ENCODE measurements around the gene P2RY12.

Gene P2RY12

DNA sequence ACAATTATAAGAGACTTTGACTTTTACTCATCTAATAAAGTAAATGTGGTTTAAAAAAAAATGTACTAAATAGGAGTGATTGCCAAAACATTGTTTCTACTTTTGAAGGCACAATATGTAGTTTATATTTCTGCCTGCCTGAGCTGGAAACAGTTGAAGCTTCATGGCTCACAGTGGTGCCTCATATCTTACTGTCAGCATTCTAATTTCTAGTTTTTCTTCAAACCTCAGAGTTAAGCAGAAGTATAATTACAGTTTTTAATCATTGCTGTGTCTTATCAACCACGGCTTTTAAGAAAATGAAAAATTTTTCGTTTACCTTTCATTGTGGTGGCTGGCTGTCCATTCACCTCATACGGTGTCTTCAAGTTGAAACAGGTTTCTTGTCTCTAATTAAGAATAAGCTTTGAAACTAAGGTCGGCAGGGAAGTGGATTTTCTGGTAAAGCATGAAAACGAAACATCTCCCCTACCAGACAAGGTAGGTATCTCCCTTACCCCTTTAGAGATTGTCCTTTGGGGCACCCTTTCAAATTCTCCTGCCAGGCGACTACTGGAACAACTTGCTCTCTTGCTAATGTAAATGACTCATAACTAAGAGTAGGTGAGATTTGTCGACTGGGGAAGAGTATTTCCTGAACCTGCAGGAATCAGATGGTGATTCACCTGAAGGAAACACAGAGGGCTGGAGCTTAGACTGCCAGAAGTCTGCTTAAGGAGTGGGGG is 68.1 kb downstream of the P2RY12 start, which contains the start of gene GPR87:
Gene GPR87 (minus strand): TSS at position 554 of the 725 bp plus-strand sequence. CDS start 16,720 bp downstream, outside the sequence.
- Histone ChIP-seq H3K27me3 (ENCODE audit: control insufficient read depth, insufficient read depth, low read length) (no peaks in the 10 kb centered on the region), H3K4me3 (ENCODE audit: low read depth, low read length) (no peak within 1 kb of the TSS), H3K9me3 (ENCODE audit: control insufficient read depth, insufficient read depth, low read length) (no peaks in the 10 kb centered on the region), H3K9ac (ENCODE audit: low read depth, low read length) (no peak within 1 kb of the TSS), H3K36me3 (ENCODE audit: control insufficient read depth, insufficient read depth, low read length) (no peaks in the 10 kb centered on the region), H3K4me1 (ENCODE audit: control insufficient read depth, insufficient read depth, low read length) (peaks cover 28% of the 10 kb centered on the region)

GRCh38 chr3:151315846-151316245 is 68.7 kb downstream of the P2RY12 start:
- peaks cover 28% of the 10 kb centered on the region for H3K4me1 ChIP-seq (ENCODE audit: control insufficient read depth, insufficient read depth, low read length)
- H3K36me3 ChIP-seq (ENCODE audit: control insufficient read depth, insufficient read depth, low read length), result no peaks in the 10 kb centered on the region
- no peak overlapping the region for H3K9ac ChIP-seq (ENCODE audit: low read depth, low read length)
- H3K27me3 ChIP-seq (ENCODE audit: control insufficient read depth, insufficient read depth, low read length), result no peaks in the 10 kb centered on the region
- H3K4me3 ChIP-seq (ENCODE audit: low read depth, low read length), result no peak overlapping the region
- no peaks in the 10 kb centered on the region for H3K9me3 ChIP-seq (ENCODE audit: control insufficient read depth, insufficient read depth, low read length)

GRCh38 chr3:151315136-151315535 is 69.4 kb downstream of the P2RY12 start:
- no peak overlapping the region for H3K4me3 ChIP-seq (ENCODE audit: low read depth, low read length)
- H3K4me1 ChIP-seq (ENCODE audit: control insufficient read depth, insufficient read depth, low read length), result peaks cover 28% of the 10 kb centered on the region
- H3K36me3 ChIP-seq (ENCODE audit: control insufficient read depth, insufficient read depth, low read length), result no peaks in the 10 kb centered on the region
- H3K9ac ChIP-seq (ENCODE audit: low read depth, low read length), result no peak overlapping the region
- H3K27me3 ChIP-seq (ENCODE audit: control insufficient read depth, insufficient read depth, low read length), result no peaks in the 10 kb centered on the region
- no peaks in the 10 kb centered on the region for H3K9me3 ChIP-seq (ENCODE audit: control insufficient read depth, insufficient read depth, low read length)

GRCh38 chr3:151314593-151314992 is 70.0 kb downstream of the P2RY12 start:
- Histone ChIP-seq H3K27me3 (ENCODE audit: control insufficient read depth, insufficient read depth, low read length) (no peaks in the 10 kb centered on the region), H3K9ac (ENCODE audit: low read depth, low read length) (no peak overlapping the region), H3K4me3 (ENCODE audit: low read depth, low read length) (no peak overlapping the region), H3K4me1 (ENCODE audit: control insufficient read depth, insufficient read depth, low read length) (peaks cover 28% of the 10 kb centered on the region), H3K36me3 (ENCODE audit: control insufficient read depth, insufficient read depth, low read length) (no peaks in the 10 kb centered on the region), H3K9me3 (ENCODE audit: control insufficient read depth, insufficient read depth, low read length) (no peaks in the 10 kb centered on the region)

- Histone ChIP-seq H3K36me3 (ENCODE audit: control insufficient read depth, insufficient read depth, low read length) (no peaks in the 10 kb centered on the region), H3K4me3 (ENCODE audit: low read depth, low read length) (no peak overlapping the region), H3K4me1 (ENCODE audit: control insufficient read depth, insufficient read depth, low read length) (peaks cover 28% of the 10 kb centered on the region)
Measured at GRCh38 chr3:151314137-151314536, 70.4 kb downstream of the P2RY12 start.

DNA sequence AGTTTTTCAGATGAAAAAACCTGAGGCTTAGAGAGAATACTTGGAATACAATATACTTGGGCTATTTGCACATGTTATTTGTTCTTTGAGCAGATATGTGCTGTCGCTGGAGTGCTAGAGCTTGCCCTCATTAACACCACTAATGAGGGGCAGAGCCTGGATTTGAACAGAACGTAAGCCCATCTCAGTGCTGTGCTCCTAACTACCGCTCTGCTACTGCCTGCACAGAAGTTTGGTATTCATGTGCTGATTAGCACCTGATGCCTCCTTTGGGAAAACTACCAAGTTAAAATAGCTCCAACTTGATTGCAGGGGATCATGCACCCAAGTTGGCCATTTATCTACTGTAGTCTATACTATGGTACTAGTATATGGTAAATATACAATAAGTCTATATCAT is 71.6 kb downstream of the P2RY12 start:
- H3K36me3 ChIP-seq (ENCODE audit: control insufficient read depth, insufficient read depth, low read length), result no peaks in the 10 kb centered on the region
- H3K4me1 ChIP-seq (ENCODE audit: control insufficient read depth, insufficient read depth, low read length), result peaks cover 19% of the 10 kb centered on the region
- H3K4me3 ChIP-seq (ENCODE audit: low read depth, low read length), result no peak overlapping the region
- H3K9ac ChIP-seq (ENCODE audit: low read depth, low read length), result no peak overlapping the region
- no peaks in the 10 kb centered on the region for H3K9me3 ChIP-seq (ENCODE audit: control insufficient read depth, insufficient read depth, low read length)
- no peaks in the 10 kb centered on the region for H3K27me3 ChIP-seq (ENCODE audit: control insufficient read depth, insufficient read depth, low read length)

More at GRCh38 chr3:151314137-151314536, 70.4 kb downstream of the P2RY12 start:
- Histone ChIP-seq H3K9ac (ENCODE audit: low read depth, low read length) (no peak overlapping the region), H3K9me3 (ENCODE audit: control insufficient read depth, insufficient read depth, low read length) (no peaks in the 10 kb centered on the region), H3K27me3 (ENCODE audit: control insufficient read depth, insufficient read depth, low read length) (no peaks in the 10 kb centered on the region)

- Histone ChIP-seq H3K36me3 (ENCODE audit: control insufficient read depth, insufficient read depth, low read length) (no peaks in the 10 kb centered on the region), H3K4me3 (ENCODE audit: low read depth, low read length) (no peak overlapping the region), H3K9me3 (ENCODE audit: control insufficient read depth, insufficient read depth, low read length) (no peaks in the 10 kb centered on the region), H3K9ac (ENCODE audit: low read depth, low read length) (no peak overlapping the region), H3K27me3 (ENCODE audit: control insufficient read depth, insufficient read depth, low read length) (no peaks in the 10 kb centered on the region), H3K4me1 (ENCODE audit: control insufficient read depth, insufficient read depth, low read length) (peaks cover 30% of the 10 kb centered on the region)
Measured at GRCh38 chr3:151309566-151309965, 75.0 kb downstream of the P2RY12 start.

- Histone ChIP-seq H3K4me3 (ENCODE audit: low read depth, low read length) (no peak overlapping the region), H3K9me3 (ENCODE audit: control insufficient read depth, insufficient read depth, low read length) (no peaks in the 10 kb centered on the region), H3K4me1 (ENCODE audit: control insufficient read depth, insufficient read depth, low read length) (peaks cover 31% of the 10 kb centered on the region), H3K27me3 (ENCODE audit: control insufficient read depth, insufficient read depth, low read length) (no peaks in the 10 kb centered on the region), H3K9ac (ENCODE audit: low read depth, low read length) (no peak overlapping the region), H3K36me3 (ENCODE audit: control insufficient read depth, insufficient read depth, low read length) (no peaks in the 10 kb centered on the region)
Measured at GRCh38 chr3:151307583-151308488, 76.7 kb downstream of the P2RY12 start.

GRCh38 chr3:151307131-151307530 is 77.4 kb downstream of the P2RY12 start:
- no peaks in the 10 kb centered on the region for H3K27me3 ChIP-seq (ENCODE audit: control insufficient read depth, insufficient read depth, low read length)
- H3K9me3 ChIP-seq (ENCODE audit: control insufficient read depth, insufficient read depth, low read length), result no peaks in the 10 kb centered on the region
- no peak overlapping the region for H3K4me3 ChIP-seq (ENCODE audit: low read depth, low read length)
- no peaks in the 10 kb centered on the region for H3K36me3 ChIP-seq (ENCODE audit: control insufficient read depth, insufficient read depth, low read length)
- peaks cover 30% of the 10 kb centered on the region for H3K4me1 ChIP-seq (ENCODE audit: control insufficient read depth, insufficient read depth, low read length)
- H3K9ac ChIP-seq (ENCODE audit: low read depth, low read length), result no peak overlapping the region

DNA sequence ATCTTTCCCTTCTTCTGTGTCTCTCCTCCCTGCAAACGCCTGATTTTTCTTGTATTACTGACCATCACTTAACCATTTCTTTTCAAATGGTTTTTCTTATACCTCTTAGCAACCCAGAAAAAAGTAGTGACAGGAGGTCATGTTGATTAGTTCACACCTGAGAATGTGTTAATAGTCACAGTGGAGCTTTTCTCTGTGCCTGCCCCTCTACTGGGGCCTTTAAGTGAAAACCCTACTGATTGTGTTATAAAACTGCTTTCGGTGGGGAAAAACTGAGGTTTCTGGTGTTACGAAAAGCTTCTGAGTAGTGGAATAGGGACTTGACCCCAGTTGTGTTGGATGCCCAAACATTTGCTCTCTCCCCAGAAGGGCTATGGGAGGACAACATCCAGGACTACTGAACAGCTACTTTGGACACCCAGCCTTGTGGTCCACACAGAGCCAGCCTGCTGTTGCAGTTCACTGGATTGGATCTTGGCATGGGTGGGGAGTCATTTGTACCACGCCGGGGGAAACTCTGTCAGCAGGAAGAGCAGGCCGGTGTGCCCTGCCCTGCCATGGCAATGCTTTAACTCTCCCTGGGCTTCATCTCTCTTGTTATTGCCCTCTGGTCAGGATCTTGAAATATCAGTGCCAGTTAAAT is 78.3 kb downstream of the P2RY12 start:
- Histone ChIP-seq H3K27me3 (ENCODE audit: control insufficient read depth, insufficient read depth, low read length) (no peaks in the 10 kb centered on the region), H3K4me1 (ENCODE audit: control insufficient read depth, insufficient read depth, low read length) (peaks cover 30% of the 10 kb centered on the region), H3K9ac (ENCODE audit: low read depth, low read length) (no peak overlapping the region), H3K4me3 (ENCODE audit: low read depth, low read length) (no peak overlapping the region), H3K9me3 (ENCODE audit: control insufficient read depth, insufficient read depth, low read length) (no peaks in the 10 kb centered on the region), H3K36me3 (ENCODE audit: control insufficient read depth, insufficient read depth, low read length) (no peaks in the 10 kb centered on the region)

DNA sequence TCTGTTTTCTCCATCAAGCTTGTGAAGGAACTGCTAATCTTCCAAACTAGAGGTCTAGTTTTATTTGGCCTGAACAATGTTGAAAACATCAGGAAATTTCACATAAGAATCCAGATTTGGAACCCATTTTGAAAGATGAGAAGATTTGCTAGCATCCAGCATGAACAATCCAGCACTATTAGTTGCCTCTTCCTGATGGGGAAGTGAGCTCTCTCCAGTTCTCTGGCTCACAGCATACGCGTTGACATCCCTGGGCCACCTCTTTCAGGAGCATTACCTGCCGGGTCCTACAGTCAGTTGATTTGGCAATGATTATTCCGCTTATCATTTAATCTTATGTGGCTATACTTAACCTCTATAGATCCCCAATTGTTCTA is 78.8 kb downstream of the P2RY12 start:
- Histone ChIP-seq H3K36me3 (ENCODE audit: control insufficient read depth, insufficient read depth, low read length) (no peaks in the 10 kb centered on the region), H3K4me1 (ENCODE audit: control insufficient read depth, insufficient read depth, low read length) (peaks cover 30% of the 10 kb centered on the region), H3K9me3 (ENCODE audit: control insufficient read depth, insufficient read depth, low read length) (no peaks in the 10 kb centered on the region), H3K9ac (ENCODE audit: low read depth, low read length) (no peak overlapping the region), H3K27me3 (ENCODE audit: control insufficient read depth, insufficient read depth, low read length) (no peaks in the 10 kb centered on the region), H3K4me3 (ENCODE audit: low read depth, low read length) (no peak overlapping the region)

Data from iPS-15b (cell line).